ENCODE results near the gene TNFAIP2. TPM values are rescaled to one million over a fixed set of nuclear protein-coding genes. Genes with fewer than 3 reads are reported as not detected.

TNFAIP2 gene
- total RNA-seq, 1 experiment from 2014 or later, result 26.1 TPM

DNA sequence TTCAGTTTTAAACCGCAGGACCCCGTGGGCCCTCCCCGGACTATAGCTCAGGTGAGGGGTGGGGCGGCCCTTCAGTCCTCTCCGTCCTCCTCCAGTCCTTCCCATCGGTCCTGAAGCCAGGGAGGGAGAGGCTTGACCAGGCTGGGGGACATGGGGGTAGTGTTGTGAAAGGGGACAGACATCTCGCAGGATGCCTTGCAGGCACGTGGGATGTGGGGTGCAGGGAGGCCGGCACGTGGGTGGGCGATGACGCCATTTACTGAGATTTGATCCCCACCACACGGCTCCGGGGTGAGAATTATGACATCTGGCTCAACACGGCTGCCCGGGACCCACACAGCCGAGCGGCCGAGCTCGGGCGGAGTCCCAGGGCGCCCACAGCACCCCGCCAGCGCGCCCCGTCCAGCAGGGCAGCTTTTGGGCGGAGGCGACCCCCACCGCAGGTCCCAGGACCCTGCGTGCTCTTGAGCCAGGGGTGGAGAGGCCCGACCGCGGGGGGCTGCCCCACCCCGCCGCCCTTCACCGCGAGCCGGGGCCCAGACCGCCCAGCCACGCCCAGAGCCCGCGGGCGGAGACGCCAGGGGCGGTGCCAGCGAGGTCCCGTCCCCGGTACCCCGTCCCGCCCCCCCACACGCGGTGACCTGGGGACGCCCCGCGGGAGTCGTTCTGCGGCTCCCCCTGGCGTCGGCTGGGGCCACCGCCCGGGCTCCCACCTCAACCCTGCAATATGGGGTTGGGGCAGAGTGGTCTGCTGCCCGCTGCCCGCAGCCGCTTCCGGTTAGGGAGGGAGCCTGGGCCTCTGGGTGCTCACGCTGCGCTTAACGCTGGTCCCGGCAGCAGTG, 32.0 kb upstream of the TNFAIP2 start:
- no peak for DNase-seq (ENCODE audit: low spot score)
- in situ Hi-C loops (cut with HindIII; ENCODE audit: low sequenced_read_pairs), result no loop called here

DNA sequence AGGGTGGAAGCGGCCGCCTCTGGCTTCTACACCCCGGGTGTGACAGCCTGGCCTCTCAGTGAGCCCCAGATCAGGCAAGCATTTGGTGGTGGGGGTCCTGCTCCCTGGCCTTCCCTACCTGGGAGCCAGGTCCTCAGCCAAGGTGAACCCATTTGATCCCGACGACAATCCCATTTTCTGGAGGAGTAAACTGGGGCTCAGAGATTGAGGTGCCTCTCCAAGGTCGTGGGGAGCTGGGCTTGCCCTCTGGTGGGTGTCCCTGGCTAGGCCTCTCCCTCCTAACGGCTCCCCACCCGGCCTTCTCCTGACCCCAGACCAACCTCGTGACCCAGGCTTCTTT, 31.4 kb upstream of the TNFAIP2 start:
- no peak for DNase-seq (ENCODE audit: low spot score)
- in situ Hi-C loops (cut with HindIII; ENCODE audit: low sequenced_read_pairs), result no loop called here

DNA sequence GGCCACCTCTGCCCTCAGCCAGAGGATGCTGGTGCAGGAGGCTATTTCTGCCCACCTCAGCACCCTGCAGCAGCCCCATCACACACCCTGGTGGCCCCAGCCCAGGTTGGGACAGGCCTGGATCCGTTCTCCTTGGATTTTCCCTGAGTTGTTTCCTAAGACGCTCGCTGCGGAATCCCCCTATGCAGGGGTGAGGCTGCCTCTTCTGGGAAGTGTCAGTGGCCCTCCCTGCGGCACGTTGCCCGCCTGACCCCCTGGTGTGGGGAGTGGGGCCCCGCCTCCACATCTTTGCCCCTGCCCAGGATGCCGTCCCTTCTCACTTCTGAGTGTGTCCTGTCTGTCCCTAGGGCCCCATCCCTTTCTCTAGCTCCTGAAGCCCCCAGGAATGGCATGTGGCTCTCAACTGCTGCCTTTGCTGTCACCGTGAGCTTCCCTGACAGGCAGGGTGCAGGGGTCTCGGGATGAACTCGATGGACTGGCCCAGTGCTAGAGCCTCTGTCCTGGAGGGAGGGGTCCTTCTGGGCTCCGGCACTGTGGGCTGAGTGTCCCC, 29.3 kb upstream of the TNFAIP2 start:
- in situ Hi-C loops (cut with HindIII; ENCODE audit: low sequenced_read_pairs), result no loop called here
- no peak for DNase-seq (ENCODE audit: low spot score)

DNA sequence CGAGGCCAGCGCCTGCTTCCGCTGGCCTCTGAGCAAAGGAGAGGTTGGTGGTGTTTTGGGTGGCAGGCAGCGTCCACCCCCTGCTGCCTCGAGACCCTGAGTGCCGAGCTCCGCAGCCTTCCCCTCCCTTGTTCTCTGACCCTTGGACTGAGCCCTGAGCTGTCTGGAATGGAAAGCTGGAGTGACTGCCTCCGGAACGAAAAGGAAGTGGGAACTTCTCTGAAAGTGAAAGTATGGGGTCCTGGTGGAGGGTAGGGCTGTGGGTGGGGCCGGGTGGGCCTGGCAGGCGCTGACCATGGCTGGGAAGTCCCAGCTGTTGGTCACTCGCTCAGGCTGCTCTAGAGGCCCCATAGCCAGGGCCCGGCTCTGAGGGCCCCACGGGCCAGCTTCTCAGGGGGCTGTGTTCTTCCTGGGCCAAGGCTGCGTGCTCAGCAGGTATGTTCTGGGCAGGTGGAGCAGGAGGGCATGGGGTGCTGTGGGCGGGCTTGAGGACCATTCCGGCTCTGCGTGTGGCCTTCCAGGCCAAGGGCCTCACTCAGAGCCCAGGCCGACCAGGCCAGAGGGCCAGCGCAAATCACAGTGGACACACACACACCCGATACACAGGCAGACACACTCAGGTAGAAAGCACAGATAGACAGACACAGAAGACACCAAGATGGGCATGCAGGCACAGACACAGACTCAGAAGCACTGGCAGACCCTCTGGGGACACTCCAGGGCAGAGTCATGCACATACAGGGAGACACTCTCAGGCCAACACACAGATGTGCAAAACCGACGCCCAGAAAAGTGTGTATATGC, 28.7 kb upstream of the TNFAIP2 start, which contains the start of gene EXOC3L4:
EXOC3L4 (plus strand) TSS at position 320 of the 804 bp plus-strand sequence. CDS start 5,495 bp downstream, outside the sequence.
- in situ Hi-C loops (cut with HindIII; ENCODE audit: low sequenced_read_pairs), result no loop called here
- DNase-seq (ENCODE audit: low spot score), result no peak

DNA sequence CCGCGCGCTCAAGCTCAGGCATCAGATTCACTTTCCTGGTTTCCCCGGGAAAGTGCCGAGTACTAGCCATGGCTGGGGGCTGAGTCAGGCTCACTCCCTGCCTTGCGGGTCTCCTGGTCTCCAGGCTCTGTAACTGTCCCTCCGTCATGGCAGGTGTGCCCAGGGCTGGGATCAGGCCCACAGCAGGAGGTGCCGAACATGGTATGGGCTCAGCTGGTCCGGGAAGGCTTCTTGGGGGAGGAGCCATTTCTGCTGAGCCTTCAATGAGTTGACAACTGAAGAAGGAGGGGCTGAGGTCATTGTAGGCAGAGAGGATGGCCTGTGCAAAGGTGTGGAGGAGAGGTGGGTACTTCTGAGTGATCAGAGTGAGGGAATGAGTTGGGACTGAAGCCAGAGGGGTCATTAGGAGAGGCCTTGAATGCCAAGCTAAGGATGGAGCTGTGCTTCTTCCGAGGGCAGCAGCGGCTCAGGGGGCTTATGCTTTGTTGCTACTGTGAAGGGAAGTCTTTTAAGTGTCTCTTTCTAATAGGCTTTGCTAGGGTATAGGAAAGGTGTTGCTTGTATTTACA, 28.0 kb upstream of the TNFAIP2 start:
- no peak for DNase-seq (ENCODE audit: low spot score)
- in situ Hi-C loops (cut with HindIII; ENCODE audit: low sequenced_read_pairs), result no loop called here

DNA sequence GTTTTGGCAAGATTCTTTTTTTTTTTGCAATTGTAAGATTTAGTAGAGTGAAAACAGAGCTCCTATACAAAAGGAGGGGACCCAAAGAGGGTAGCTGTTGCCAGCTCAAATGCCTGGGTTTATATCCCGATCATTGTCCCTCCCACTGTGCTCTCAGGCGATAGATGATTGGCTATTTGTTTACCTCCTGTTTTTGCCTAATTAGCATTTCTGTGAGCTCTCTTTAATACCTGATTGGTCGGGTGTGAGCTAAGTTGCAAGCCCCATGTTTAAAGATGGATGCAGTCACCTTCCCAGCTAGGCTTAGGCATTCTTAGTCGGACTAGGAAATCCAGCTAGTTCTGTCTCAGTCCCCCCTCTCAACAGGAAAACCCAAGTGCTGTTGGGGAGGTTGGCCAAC, 26.9 kb upstream of the TNFAIP2 start:
- no peak for DNase-seq (ENCODE audit: low spot score)
- in situ Hi-C loops (cut with HindIII; ENCODE audit: low sequenced_read_pairs), result no loop called here

DNA sequence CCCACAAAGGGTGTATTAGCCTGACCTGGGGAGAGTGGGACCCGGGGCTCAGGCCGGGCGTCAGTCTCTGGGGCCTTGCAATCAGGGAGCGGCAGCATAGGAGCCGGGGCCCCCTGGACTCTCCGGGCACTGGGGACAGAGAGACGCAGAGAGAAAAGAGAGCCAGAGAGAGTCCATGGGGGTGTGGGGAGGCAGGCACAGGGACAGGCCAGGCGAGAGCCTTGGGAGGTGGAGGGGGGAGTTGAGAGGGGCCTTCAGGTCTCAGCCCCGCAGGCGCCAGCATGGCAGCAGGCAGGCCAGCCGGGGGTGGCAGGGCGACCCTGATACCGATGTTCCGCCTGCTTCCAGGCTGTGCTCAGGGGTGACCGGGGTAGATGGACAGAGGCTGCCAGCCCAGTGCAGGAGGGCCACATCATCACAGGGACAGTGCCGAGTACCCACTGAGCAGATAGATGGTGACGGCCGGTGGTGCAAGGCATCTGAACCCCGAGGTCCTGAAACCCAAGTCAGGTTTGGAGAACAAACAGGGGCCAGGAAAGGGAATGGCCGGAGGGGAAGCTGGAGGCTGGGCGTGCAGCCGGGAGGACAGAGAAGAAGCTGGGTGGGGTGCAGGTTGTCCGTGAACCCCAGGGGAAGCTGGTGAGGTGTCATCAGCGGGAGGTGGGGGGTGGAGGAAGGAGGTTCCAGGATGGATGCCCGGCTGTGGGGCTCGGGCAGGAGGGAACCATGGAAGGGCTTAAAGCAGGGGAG, 25.8 kb upstream of the TNFAIP2 start:
- no peak for DNase-seq (ENCODE audit: low spot score)
- in situ Hi-C loops (cut with HindIII; ENCODE audit: low sequenced_read_pairs), result no loop called here

DNA sequence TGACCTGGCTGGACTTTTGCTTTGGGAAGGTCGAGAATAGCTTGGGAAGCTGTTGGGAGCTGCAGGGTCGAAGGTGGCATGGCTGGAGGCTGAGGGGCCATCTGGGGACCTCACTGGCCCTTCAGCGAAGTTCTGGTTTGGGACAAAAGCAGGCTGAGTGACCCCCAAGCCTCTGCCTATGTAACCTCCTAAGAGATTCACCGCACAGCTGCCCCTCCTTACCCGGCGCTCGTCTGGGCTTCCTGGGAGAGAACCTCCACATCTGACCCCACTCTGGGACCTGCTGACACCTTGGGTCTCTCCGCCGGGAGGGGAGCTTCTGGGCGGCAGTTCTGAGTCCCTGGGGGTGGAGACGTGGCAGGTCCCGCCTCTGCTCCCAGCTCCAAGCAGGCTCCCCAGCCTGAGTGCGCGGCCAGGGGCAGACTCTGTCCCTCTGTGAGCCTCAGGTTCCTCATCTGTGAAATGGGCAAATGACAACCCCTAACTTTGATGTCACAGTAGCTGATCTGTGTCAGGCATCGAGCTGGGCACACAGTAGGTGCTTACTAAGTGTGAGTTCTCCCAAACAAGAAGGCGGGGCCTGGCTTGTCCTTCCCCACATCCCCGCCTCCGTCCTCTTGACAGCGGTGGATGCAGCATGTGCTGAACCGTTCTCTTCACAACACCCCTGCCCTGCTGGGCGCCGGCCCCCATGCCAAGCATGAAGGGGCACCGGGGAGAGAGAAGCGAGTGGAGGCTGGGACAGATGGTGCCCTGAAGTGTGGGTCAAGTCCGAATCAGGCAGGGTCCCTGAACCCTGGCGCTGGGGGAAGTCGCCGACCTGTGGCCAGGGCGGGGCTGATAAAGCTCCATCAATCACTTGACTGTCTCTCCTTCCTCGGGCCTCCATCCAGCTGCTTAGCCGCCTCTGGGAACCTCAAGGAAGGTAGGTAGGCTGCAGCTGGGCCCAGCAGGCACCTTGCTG, 25.0 kb upstream of the TNFAIP2 start:
- DNase-seq (ENCODE audit: low spot score), result no peak
- in situ Hi-C loops (cut with HindIII; ENCODE audit: low sequenced_read_pairs), result no loop called here

DNA sequence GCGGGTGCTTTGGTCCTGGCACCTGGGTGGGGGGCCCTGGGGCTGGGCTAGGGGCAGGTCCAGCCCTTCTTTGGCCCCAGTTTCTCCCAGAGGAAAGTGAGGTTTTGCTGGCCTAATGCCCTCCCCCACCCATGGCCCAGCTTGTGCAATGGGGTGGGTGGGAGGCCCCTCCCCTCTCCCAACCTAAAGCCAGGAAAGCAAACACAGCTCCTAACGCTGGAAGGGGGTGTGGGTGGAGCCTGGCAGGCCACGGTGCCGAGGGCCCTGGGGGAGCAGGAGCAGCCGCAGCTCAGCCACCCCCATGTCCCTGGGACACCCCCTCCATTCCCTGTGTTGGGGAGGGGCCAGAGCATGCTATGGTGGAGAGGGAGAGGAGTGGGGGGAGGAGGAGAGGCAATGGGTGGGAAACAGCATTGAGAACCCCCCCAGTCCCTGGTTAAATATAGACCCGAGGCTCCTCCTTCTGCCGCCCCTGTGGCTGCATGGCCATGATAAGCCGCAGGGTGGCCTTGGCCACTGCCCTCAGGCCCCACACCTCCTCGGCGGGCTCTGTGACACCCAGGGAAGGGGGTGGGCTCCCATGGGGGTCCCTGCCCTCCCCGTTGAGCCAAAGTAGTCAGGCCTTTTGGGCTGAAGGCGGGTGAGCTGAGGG, 24.1 kb upstream of the TNFAIP2 start:
- no peak for DNase-seq (ENCODE audit: low spot score)
- in situ Hi-C loops (cut with HindIII; ENCODE audit: low sequenced_read_pairs), result no loop called here

DNA sequence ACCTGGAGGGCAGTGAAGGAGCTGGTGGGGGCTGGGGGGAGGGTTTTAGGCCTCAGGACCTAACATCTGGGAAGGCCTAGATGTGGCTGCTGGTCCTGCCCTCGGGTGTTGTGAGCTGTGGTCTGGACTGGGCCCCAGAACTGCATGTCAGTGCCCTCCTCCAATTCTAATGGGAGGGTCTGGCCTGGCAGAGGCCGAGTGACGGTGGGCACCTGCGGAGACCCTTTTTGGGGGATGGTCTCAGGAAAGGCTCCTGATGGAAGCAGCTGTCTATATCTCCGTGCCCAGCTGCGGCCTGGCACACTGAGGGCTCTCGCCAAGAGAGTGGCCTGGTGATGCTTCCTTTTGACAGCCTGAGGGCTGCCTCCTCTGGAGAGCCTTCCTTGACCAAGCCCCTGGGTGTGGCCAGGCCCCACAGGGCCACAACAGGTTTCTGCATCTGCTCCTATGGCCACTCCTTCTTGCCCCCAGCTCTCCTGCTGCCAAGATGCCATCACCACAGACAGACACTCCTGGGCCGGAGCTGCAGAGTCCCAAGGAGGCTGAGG, 23.5 kb upstream of the TNFAIP2 start:
- no peak for DNase-seq (ENCODE audit: low spot score)
- in situ Hi-C loops (cut with HindIII; ENCODE audit: low sequenced_read_pairs), result no loop called here

DNA sequence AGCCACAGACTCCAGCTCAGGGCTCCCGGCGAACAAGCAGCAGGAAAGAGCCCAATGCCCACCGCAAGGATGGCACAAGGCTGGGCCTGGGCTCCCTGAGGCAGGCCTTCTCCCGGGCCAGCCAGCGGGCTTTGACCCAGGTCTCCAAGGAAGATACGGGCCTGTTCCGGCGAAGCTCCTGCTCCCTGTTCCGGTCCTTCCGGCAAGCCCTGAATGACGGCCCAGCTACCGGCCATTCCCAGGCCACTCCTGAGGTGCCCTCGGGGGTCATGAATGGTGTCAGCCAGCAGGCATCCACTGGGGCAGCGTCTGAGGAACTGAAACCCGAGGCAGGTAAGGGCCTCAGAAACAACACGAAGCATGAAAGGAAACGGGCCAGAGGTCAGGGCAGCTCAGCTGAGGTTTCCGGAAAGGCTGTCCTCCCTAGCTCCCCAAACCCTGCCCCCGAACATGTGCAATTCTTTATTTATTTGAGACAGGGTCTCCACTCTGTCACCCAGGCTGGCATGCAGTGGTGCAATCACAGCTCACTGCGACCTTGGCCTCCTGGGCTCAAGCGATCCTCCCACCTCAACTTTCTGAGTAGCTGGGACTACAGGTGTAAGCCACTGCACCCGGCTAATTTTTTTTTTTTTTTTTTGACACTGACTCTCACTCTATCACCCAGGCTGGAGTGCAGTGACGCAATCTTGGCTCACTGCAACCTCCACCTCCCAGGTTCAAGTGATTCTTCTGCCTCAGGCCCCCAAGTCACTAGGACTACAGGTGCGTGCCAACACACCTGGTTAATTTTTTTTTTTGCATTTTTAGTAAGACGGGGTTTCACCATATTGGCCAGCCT, 22.8 kb upstream of the TNFAIP2 start:
- no peak for DNase-seq (ENCODE audit: low spot score)
- in situ Hi-C loops (cut with HindIII; ENCODE audit: low sequenced_read_pairs), result no loop called here

DNA sequence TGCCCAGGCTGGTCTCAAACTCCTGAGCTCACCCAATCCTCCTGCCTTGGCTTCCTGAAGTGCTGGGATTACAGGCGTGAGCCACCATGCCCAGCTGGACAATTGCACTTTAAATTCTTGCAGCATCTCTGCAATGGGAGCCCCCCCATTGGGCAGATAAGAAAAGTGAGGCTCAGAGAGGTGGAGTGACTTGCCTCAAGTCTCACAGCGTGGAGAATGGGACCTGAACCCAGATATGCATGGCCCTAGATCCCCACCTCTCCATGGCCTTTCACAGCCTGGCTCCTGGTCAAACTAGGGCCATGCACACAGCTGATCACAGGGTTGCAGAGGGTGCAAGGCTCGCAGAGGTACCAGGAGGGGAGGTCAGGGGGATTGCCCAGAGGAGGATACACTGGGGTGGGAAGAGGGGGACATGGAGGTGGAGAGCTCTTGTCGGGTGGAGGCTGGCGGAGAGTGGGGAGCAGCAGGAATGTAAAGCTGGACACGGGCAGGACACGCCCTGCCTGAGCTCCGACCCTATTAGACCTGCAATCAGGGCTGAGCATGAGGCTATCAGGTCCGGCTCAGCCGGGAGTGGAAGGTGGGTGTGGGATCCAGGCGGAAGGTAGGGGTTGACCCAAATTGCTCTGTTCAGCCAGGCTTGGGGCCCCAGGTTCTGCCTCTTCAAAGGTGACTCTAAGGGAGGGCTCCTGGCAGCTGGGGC, 21.9 kb upstream of the TNFAIP2 start:
- DNase-seq (ENCODE audit: low spot score), result no peak
- in situ Hi-C loops (cut with HindIII; ENCODE audit: low sequenced_read_pairs), result no loop called here

DNA sequence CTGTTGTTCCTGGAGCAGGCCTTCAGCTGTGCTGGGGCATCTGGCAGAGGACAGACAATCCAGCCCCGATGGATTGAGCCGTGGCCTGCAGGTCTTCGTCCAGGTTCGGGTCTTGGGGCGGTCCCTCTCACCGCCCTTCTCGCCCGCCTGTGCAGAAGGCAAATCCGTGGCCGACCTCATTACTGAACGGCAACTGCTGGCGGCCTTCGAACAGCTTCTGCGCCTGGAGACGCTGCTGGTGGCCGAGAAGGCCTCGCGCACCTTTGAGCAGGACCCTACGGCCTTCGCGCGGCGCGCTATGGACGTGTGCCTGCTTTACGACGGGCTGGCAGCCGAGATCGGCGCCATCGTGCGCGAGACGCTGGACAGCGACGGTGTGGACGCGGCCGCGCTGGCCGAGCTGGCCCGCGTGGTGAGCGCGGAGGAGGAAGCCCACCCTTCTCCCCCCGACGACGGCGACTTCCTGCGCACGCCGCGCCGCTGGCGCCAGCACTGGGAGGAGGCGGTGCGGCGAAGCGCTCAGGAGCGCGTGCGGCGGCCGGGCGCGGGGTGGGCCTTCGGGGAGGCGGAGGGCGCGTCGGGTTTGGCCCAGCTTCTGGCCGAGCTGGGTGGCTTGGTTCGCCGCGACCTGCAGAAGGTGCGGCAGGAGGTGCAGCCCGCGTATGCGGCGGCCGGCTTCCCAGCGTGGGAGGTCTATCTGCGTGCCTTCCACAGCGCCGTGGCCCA, 21.1 kb upstream of the TNFAIP2 start:
- DNase-seq (ENCODE audit: low spot score), result no peak
- in situ Hi-C loops (cut with HindIII; ENCODE audit: low sequenced_read_pairs), result no loop called here

DNA sequence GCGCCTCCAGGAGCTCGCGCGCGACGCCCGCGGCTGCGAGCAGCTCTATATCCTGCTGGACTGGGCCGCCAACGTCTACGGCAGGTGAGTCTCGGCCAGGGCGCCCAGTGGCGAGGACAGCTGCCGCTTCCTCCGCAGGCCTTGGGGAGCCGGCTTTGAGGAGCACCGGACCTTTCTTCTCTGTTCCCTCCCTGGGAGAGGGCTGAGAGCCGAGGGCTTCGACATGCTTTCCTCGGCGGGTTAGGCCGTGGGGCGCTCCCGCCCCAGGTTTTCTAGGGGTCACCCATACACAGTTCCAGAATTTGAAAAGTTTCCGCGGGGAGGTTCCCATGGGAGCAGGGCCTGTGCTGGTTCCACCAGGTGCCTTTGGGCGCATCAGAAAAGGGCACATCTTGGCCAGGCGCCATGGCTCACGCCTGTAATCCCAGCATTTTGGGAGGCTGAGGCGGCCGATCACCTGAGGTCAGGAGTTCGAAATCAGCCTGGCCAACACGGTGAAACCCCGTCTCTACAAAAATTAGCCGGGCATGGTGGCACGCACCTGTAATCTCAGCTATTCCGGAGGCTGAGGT, 20.5 kb upstream of the TNFAIP2 start:
- in situ Hi-C loops (cut with HindIII; ENCODE audit: low sequenced_read_pairs), result no loop called here

More for the DNA sequence above, 20.5 kb upstream of the TNFAIP2 start:
- DNase-seq (ENCODE audit: low spot score), result no peak
